GM12878 (cell line): ENCODE results near the gene HRCT1. TPM values are rescaled to one million over a fixed set of nuclear protein-coding genes. Genes with fewer than 3 reads are reported as not detected.

Source experiments
- ATAC-seq: fragments of 200-7000 bp; cut with Tn5 transposase; 3 replicates; pipeline ENCODE4 v1.9.1; 2020; ENCODE audit warnings: mild to moderate bottlenecking, moderate library complexity
- BruUV-seq: library from RNA; stranded (reverse); fragments of 400-500 nt; replicated peaks from 2 replicates; lab custom pipeline; 2021; lab: Mats Ljungman, UMichigan
- CTCF ChIA-PET: fragments of 300-600 bp; sonication (Branson Sonifier 250); formaldehyde crosslinking; extraction: SDS; loops from one replicate; lab custom pipeline; 2021; ENCODE audit warnings: inconsistent platforms; lab: Yijun Ruan, JAX
- POLR2A ChIA-PET: fragments of 350-600 bp; formaldehyde crosslinking; extraction: SDS; loops from one replicate; lab custom pipeline; 2021; ENCODE audit warnings: inconsistent platforms; lab: Charles Lee
- RAD21 ChIA-PET: fragments of 300-600 bp; sonication (Branson Sonifier 250); formaldehyde crosslinking; loops from one replicate; lab custom pipeline; 2023; ENCODE audit warnings: antibody characterized with exemption; ENCODE audit not compliant: unreplicated experiment; lab: Charles Lee
- SMC1A ChIA-PET: fragments of 300-600 bp; sonication (Branson Sonifier 250); formaldehyde crosslinking; loops from one replicate; lab custom pipeline; 2023; ENCODE audit not compliant: unreplicated experiment, uncharacterized antibody; lab: Charles Lee
- DNase-seq: peaks from one replicate; pipeline ENCODE4 v3.0.0-alpha.2; 2011; ENCODE audit warnings: low read depth, low spot score
- FAIRE-seq: peaks from 3 replicates; lab custom pipeline; 2011; peaks lifted over from hg19 to GRCh38; lab: Jason Lieb, UNC
- H2AFZ ChIP-seq: 2 replicates; pipeline ENCODE4 v1.6.0; 2011; ENCODE audit warnings: low read depth, low read length, control low read depth; ENCODE audit not compliant: control insufficient read depth
- H3K27ac ChIP-seq: 2 replicates; pipeline ENCODE4 v1.5.1; 2011; ENCODE audit warnings: control low read depth; ENCODE audit not compliant: control insufficient read depth, insufficient read depth
- H3K27me3 ChIP-seq, 2 experiments: replicated peaks in 1 of 2; 2 replicates each; pipeline versions ENCODE4 v1.6.0 to v1.6.1; 2011; ENCODE audit warnings: low read length in 1 of 2; ENCODE audit not compliant: control insufficient read depth in 2 of 2, insufficient read depth in 2 of 2
- H3K36me3 ChIP-seq, 2 experiments: 2 replicates each; pipeline ENCODE4 v1.5.1; 2011; ENCODE audit warnings: low read length in 1 of 2; ENCODE audit not compliant: control insufficient read depth in 2 of 2, insufficient read depth in 2 of 2
- H3K4me1 ChIP-seq: 2 replicates; pipeline ENCODE4 v1.6.1; 2011; ENCODE audit warnings: mild to moderate bottlenecking, low read length, moderate library complexity, mixed read lengths; ENCODE audit not compliant: control insufficient read depth, insufficient read depth
- H3K4me2 ChIP-seq: 2 replicates; pipeline ENCODE4 v1.6.0; 2011; ENCODE audit warnings: control low read depth; ENCODE audit not compliant: control insufficient read depth, insufficient read depth
- H3K4me3 ChIP-seq: fragments of 200-600 bp; sonication (generic); 2 replicates; pipeline ENCODE4 v1.5.1; 2016
- H3K79me2 ChIP-seq: 2 replicates; pipeline ENCODE4 v1.6.0; 2011; ENCODE audit warnings: low read length; ENCODE audit not compliant: control insufficient read depth, insufficient read depth
- H3K9ac ChIP-seq: 2 replicates; pipeline ENCODE4 v1.8.0; 2011; ENCODE audit warnings: low read length, control low read depth, mixed read lengths; ENCODE audit not compliant: control insufficient read depth, insufficient read depth
- H3K9me3 ChIP-seq: replicated peaks from 3 replicates; pipeline ENCODE4 v1.5.1; 2011; ENCODE audit warnings: mild to moderate bottlenecking, low read length; ENCODE audit not compliant: control insufficient read depth, insufficient read depth
- H4K20me1 ChIP-seq: 2 replicates; pipeline ENCODE4 v1.6.0; 2011; ENCODE audit not compliant: control insufficient read depth, insufficient read depth
- CBFB ChIP-seq: IDR thresholded peaks from 2 replicates; pipeline ENCODE4 v1.6.1; 2016; ENCODE audit warnings: antibody characterized with exemption, low read depth
- CHD4 ChIP-seq: fragments of 200-600 bp; sonication (generic); IDR thresholded peaks from 2 replicates; pipeline ENCODE4 v1.6.1; 2016; ENCODE audit warnings: mild to moderate bottlenecking
- CUX1 ChIP-seq: IDR thresholded peaks from 2 replicates; pipeline ENCODE4 v1.6.1; 2012; ENCODE audit warnings: improper control_type of control experiment, low read depth, low read length; ENCODE audit not compliant: insufficient replicate concordance
- HDAC2 ChIP-seq: fragments of 200-600 bp; sonication (generic); IDR thresholded peaks from 2 replicates; pipeline ENCODE4 v1.6.1; 2017
- MTA3 ChIP-seq: IDR thresholded peaks from 2 replicates; pipeline ENCODE4 v1.6.1; 2012; ENCODE audit warnings: low read length, inconsistent platforms, borderline replicate concordance
- NR2F1 ChIP-seq: fragments of 450-650 bp; conservative IDR thresholded peaks from 2 replicates; pipeline ENCODE4 v1.6.1; 2017; ENCODE audit warnings: mild to moderate bottlenecking
- PAX5 ChIP-seq: IDR thresholded peaks from 2 replicates; pipeline ENCODE4 v1.6.1; 2011; ENCODE audit warnings: low read depth, low read length, borderline replicate concordance
- POLR2AphosphoS2 ChIP-seq: IDR thresholded peaks from 2 replicates; pipeline ENCODE4 v1.6.1; 2011; ENCODE audit warnings: low read depth, mild to moderate bottlenecking, low read length, improper control_type of control experiment, moderate library complexity
- TBL1XR1 ChIP-seq: IDR thresholded peaks from 2 replicates; pipeline ENCODE4 v1.6.1; 2012; ENCODE audit warnings: low read depth, low read length, improper control_type of control experiment
- USF2 ChIP-seq: IDR thresholded peaks from 2 replicates; pipeline ENCODE4 v1.6.1; 2011; ENCODE audit warnings: low read depth, low read length, improper control_type of control experiment, borderline replicate concordance
- WRNIP1 ChIP-seq: IDR thresholded peaks from 2 replicates; pipeline ENCODE4 v1.6.1; 2011; ENCODE audit warnings: low read depth, low read length, improper control_type of control experiment, borderline replicate concordance
- WGBS: methylation state at CpG from one replicate; pipeline ENCODE4 v1.1.6; 2016; ENCODE audit warnings: low lambda C conversion rate; ENCODE audit not compliant: insufficient replicate concordance, insufficient coverage; ENCODE audit errors: missing lambda C conversion rate; 5-methylcytosine and 5-hydroxymethylcytosine counted together
- in situ Hi-C: fragments of 300-500 bp; cut with MboI; formaldehyde crosslinking; loops from 9 replicates; pipeline ENCODE4 v1.14.3; 2018; ENCODE audit warnings: mixed read lengths
- intact Hi-C: fragments of 100-400 bp; cut with micrococcal nuclease; formaldehyde crosslinking; loops from one replicate; pipeline ENCODE4 v1.14.2; 2022; ENCODE audit not compliant: unreplicated experiment
- polyA plus RNA-seq, 11 experiments: library from polyadenylated mRNA; depleted of rRNA in 4 of 11; unstranded in 6 of 11; stranded (reverse) in 5 of 11; fragments of >200 nt; fragmentation: Nextera tagmentation in 4 of 11; fragmentation: Illumina TruSeq in 1 of 11; extraction: Ambion mirVana in 4 of 11; extraction: Trizol in 1 of 11; gene quantifications; 1 replicate in 1 of 11; 2 replicates in 10 of 11; pipeline versions ENCODE4 v1.2.1 to v1.2.3, GENCODE V29; 2011 to 2016; ENCODE audit warnings: inconsistent platforms in 2 of 11, missing spikeins in 2 of 11, low read depth in 1 of 11
- total RNA-seq, 4 experiments: library from RNA; depleted of rRNA in 3 of 4; stranded (reverse); fragments of >200 nt in 3 of 4; fragmentation: Illumina TruSeq in 1 of 4; extraction: Trizol in 1 of 4; gene quantifications; 2 replicates each; pipeline versions ENCODE4 v1.2.1 to v1.2.3, GENCODE V29; 2013 to 2021

The HRCT1 gene
- total and polyA plus RNA-seq, 10 of the 15 experiments (the other 5 are each of a cell fraction or from before 2014, with no cell fraction given): not detected

DNA sequence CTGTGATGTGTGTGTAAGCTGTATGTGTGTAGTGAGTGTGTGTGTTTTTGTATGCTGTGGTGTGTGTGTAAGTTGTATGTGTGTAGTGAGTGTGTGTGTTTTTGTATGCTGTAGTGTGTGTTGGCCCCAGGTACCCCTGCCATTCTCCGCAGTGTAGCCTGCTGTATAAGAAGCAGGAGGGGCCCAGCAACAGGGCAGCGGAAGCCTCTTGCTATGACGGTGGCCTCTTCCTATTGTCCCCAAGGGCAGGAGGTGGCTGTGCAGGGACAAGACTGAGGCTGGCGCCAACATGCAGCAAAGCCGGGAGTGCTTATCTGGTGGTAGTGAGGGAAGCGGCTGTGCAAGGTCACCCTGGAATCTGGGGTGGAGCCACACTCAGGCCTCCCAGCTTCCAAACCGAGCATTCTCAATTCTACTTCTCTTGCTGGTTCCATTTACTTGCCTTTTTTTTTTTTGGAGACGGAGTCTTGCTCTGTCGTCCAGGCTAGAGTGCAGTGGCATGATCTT lies 8.4 kb downstream of the HRCT1 start:
- DNase-seq (no peak), ATAC-seq (peak; percentile 34; the same call in 2 of the 3 replicates), FAIRE-seq (no peak)
- H2AFZ ChIP-seq: no peak overlapping the region
- H3K79me2 ChIP-seq: no peaks in the 10 kb centered on the region
- RAD21 ChIA-PET: no interaction called here
- POLR2A ChIA-PET: interaction anchor here (0.7 kb wide), 1 partner anchor 502 kb away, joined by 6 read pairs; no protein-coding TSS in a partner anchor
- no peak overlapping the region for H3K4me3 ChIP-seq
- no peaks in the 10 kb centered on the region for H3K36me3 ChIP-seq
- no peak overlapping the region for H3K9ac ChIP-seq
- H3K9me3 ChIP-seq: peaks cover 2% of the 10 kb centered on the region; the same call in 2 of the 3 replicates
- SMC1A ChIA-PET: no interaction called here
- no TSS peak for BruUV-seq
- TF ChIP-seq CHD4 (peak; percentile 77; the same call in 1 of the 2 replicates), PAX5 (no peak), MTA3 (no peak)
- 52% methylated on average over 9 of the region's 9 CpGs for WGBS
- H3K27me3 ChIP-seq: no peaks in the 10 kb centered on the region; a peak in 1 of 4 replicates
- CTCF ChIA-PET: interaction anchor here (0.6 kb wide), 1 partner anchor 177 kb away, joined by 3 read pairs; no protein-coding TSS in a partner anchor
- intact Hi-C loops: no loop called here
- no peaks in the 10 kb centered on the region for H3K4me1 ChIP-seq
- H3K4me2 ChIP-seq: no peak overlapping the region
- in situ Hi-C loops: no loop called here
- no peak overlapping the region for H3K27ac ChIP-seq
- H4K20me1 ChIP-seq: no peaks in the 10 kb centered on the region

DNA sequence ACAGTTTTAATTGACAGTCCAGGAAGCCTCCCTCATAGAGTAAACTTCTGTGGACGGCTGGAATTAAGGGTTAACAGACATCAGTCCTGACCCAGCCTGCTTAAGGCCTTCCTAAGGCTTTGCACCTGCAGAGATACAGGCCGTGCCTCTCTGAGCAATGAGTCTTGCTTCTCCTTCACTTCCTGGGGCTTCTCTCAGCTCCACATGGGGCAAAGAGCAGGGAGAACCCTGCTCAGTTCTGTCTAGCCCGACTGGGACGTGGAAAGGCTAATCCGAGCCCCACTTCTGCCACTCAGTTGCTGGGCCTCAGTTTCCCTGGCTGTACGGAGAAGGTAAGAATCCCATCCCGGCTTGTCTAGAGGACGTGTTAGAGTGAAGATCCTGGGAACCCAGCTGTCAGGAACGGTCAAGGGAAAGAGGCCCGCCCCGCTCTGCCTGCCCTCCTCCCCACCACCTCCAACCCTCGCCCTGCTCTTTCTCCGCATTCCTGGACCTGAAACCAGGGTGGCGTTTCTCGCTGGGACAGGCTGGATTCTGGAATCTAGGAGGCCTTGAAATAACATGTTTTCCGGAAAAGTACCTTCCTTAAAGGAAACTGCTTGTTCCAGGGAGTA lies 9.8 kb downstream of the HRCT1 start:
- no peak overlapping the region for H3K27ac ChIP-seq
- FAIRE-seq (no peak), DNase-seq (no peak), ATAC-seq (peak; percentile 21; the same call in 1 of the 3 replicates)
- WGBS: 65% methylated on average over 16 of the region's 16 CpGs
- POLR2A ChIA-PET: no interaction called here
- no peaks in the 10 kb centered on the region for H4K20me1 ChIP-seq
- intact Hi-C loops: no loop called here
- RAD21 ChIA-PET: no interaction called here
- H3K27me3 ChIP-seq: no peaks in the 10 kb centered on the region; a peak in 1 of 4 replicates
- no peaks in the 10 kb centered on the region for H3K36me3 ChIP-seq
- no peak overlapping the region for H3K9ac ChIP-seq
- H3K4me3 ChIP-seq: no peak overlapping the region
- no peaks in the 10 kb centered on the region for H3K4me1 ChIP-seq
- SMC1A ChIA-PET: no interaction called here
- in situ Hi-C loops: no loop called here
- H3K9me3 ChIP-seq: peaks cover 2% of the 10 kb centered on the region; the same call in 2 of the 3 replicates
- no peak overlapping the region for H3K4me2 ChIP-seq
- H2AFZ ChIP-seq: no peak overlapping the region
- no peaks in the 10 kb centered on the region for H3K79me2 ChIP-seq
- no TSS peak for BruUV-seq
- CTCF ChIA-PET: no interaction called here
- TF ChIP-seq POLR2AphosphoS2 (no peak), USF2 (no peak), WRNIP1 (no peak), NR2F1 (no peak), CBFB (no peak), HDAC2 (no peak), CUX1 (no peak), TBL1XR1 (no peak)
